Purkinje cell (primary cell): ENCODE measurements around the gene TACSTD2. TPM values are rescaled to one million over a fixed set of nuclear protein-coding genes. Genes with fewer than 3 reads are reported as not detected.

Experiments used
- polyA plus RNA-seq: library from polyadenylated mRNA; unstranded; fragments of >200 nt; fragmentation: Nextera tagmentation; gene quantifications from 2 replicates; pipeline ENCODE4 v1.2.1, GENCODE V29; 2014

The TACSTD2 gene
- polyA plus RNA-seq, result not detected in 2 replicates

GRCh38 chr1:58576727-58577653, at the start of gene TACSTD2:
TACSTD2 (minus strand) TSS chr1:58577252; CDS start chr1:58577156, 96 bp downstream.

GRCh38 chr1:58546520-58547308, 30.3 kb downstream of the TACSTD2 start, which contains the start of gene OMA1:
OMA1 (minus strand) TSS chr1:58546726; CDS start chr1:58539294, 7,432 bp downstream.

Other genes starting within 250 kb of the TACSTD2 start
- gene OMA1, start 30.5 kb downstream of the TACSTD2 start, polyA plus RNA-seq, result 11.5 and 16.8 TPM in 2 replicates
- gene MYSM1, start 122.8 kb upstream of the TACSTD2 start, polyA plus RNA-seq, result 16.4 and 37.6 TPM in 2 replicates
- gene JUN, start 206.8 kb upstream of the TACSTD2 start, polyA plus RNA-seq, result 0.21 and 0.90 TPM in 2 replicates